ENCODE results near the gene RACGAP1.
"Not testable (repeated sequence)": the region's sequence is repeated elsewhere in the genome, so short reads cannot be mapped to it uniquely, and the experiment has no call there.

RACGAP1 gene

GRCh38 chr12:50056639-50056976 lies 31.3 kb upstream of the RACGAP1 start:
- DNase-seq = no peak

- peak; percentile 24 for DNase-seq
Measured at GRCh38 chr12:50055831-50056638, 30.7 kb upstream of the RACGAP1 start.

- DNase-seq = no peak
Measured at GRCh38 chr12:50053583-50053982, 28.3 kb upstream of the RACGAP1 start.

- no peak for DNase-seq
Measured at GRCh38 chr12:50052964-50053363, 27.7 kb upstream of the RACGAP1 start.

GRCh38 chr12:50052544-50052943 lies 27.2 kb upstream of the RACGAP1 start:
- no peak for DNase-seq

GRCh38 chr12:50051101-50051806 lies 26.0 kb upstream of the RACGAP1 start:
- DNase-seq = no peak

- no peak for DNase-seq
Measured at GRCh38 chr12:50050410-50051098, 25.3 kb upstream of the RACGAP1 start.

GRCh38 chr12:50050119-50050385 lies 24.8 kb upstream of the RACGAP1 start:
- DNase-seq = no peak

GRCh38 chr12:50049254-50050118 lies 24.2 kb upstream of the RACGAP1 start:
- DNase-seq = no peak

GRCh38 chr12:50047693-50048250 lies 22.5 kb upstream of the RACGAP1 start:
- DNase-seq = no peak

- no peak for DNase-seq
Measured at GRCh38 chr12:50043854-50044253, 18.6 kb upstream of the RACGAP1 start.

GRCh38 chr12:50043308-50043707 lies 18.0 kb upstream of the RACGAP1 start:
- no peak for DNase-seq

- no peak for DNase-seq
Measured at GRCh38 chr12:50042693-50043092, 17.4 kb upstream of the RACGAP1 start.

- DNase-seq = no peak
Measured at GRCh38 chr12:50041962-50042361, 16.7 kb upstream of the RACGAP1 start.

GRCh38 chr12:50041062-50041860 lies 16.0 kb upstream of the RACGAP1 start:
- DNase-seq = no peak

GRCh38 chr12:50040657-50041056 lies 15.4 kb upstream of the RACGAP1 start:
- no peak for DNase-seq

GRCh38 chr12:50039151-50039835 lies 14.0 kb upstream of the RACGAP1 start:
- peak; percentile 52 for DNase-seq

GRCh38 chr12:50038336-50038735 lies 13.0 kb upstream of the RACGAP1 start:
- no peak for DNase-seq

GRCh38 chr12:50032854-50033581 lies 7.7 kb upstream of the RACGAP1 start:
- no peak for DNase-seq

- DNase-seq = no peak
Measured at GRCh38 chr12:50032515-50032853, 7.2 kb upstream of the RACGAP1 start.

- DNase-seq = not testable (repeated sequence)
Measured at GRCh38 chr12:50030449-50030848, 5.2 kb upstream of the RACGAP1 start.
